NOMO-1 treated with dmso at 0.1 percent for 144 hours (cell line): Measurements from ENCODE around the gene PRR7.

Experiments used
- DNase-seq: peaks from one replicate; lab custom pipeline; 2025; ENCODE audit not compliant: unreplicated experiment; lab: John Stamatoyannopoulos, UW

The PRR7 gene

DNA sequence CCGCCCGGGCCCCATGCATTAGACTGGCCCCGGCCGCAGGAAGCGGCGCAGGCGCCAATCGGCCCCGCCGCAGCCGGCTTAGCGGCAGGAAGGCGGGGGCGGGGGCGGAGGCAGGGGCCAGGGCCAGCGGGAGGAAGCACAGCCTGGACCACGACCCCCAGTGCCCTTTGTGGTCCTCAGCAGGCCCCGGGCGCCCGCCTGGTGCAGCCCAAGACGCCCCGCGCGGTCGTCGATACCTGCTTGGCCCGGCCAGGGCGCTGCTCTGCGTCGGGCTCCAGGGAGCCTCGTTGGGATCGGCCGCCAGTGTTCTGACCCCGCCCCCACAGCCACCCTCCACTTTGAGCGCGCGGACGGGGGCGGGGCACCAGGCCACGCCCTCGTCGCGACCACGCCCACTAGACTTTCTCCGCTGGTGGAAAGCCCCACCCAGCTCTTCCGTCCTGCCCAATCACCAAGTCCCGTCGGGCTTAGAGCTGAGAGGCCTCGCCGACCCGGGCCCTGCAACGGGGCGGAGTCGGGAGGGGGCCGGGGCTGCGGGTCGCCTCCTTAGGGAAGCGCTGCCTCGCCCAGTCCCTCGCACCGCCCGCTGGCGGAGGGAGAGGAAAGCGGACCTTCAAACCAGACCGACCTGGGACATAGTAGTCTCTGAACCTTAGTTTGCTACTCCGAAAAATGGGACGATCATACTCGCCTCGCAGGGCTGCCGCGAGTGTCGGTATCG is 50.8 kb downstream of the PRR7 start, which contains the start of gene PDLIM7:
Gene PDLIM7 (minus strand): TSS at position 313 of the 721 bp plus-strand sequence. CDS start 1,092 bp downstream, outside the sequence.
- peak; percentile 98 for DNase-seq

DNA sequence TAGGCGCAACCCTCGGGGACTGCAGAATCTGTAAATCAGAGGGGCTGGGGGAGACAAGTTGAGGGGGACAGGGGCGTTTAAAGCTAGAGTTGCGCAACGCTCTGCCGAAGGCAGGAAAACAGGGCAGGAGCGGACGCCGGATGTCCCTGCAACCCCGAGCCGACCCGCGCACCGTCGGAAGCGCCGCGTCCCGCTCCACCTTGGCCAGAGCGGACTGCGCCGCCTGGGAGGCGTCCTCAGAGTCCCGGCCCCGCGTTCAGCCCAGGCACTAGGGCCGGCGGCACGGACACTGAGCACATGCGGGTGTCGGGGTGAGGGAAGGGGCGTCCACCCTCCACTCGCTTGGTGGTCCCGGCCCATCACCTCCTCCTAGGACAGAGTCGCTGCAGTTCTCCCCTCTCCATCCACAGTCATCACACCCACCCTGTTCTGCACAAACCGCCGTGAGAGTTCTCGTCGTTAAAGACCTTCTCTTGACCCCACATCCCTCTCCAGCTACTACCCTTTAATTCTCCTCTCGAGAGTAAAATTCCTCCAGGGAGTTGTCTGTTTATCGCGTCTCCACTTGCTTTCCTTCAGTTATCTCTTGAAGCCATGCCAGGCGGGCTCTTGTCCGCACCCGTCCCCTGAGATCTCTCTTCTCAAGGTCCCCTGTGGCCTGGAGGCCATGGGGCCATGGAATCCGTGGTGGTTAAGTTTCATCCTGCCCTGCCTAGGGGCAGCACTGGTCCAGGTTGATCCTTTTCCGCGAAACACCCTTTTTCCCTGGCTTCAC is 51.6 kb downstream of the PRR7 start:
- DNase-seq, result no peak

DNA sequence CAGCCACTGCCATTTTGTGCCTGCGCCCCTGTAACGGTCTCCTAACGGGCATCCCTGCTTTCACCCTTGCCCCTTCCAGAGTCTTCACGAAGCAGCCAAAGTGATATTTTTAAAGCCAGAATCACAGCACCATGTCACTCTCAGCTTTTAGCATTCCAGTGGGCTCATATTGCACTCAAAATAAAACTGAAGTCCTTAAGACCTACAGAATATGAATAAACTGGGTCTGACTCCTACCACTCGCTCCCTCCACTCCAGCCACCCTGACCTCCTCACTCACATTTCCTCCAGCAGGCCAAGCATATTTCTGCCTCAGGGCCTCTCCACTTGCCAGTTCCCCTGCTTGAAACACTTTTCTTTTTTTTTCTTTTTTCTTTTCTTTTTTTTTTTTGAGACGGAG is 53.2 kb downstream of the PRR7 start:
- DNase-seq, result no peak

DNA sequence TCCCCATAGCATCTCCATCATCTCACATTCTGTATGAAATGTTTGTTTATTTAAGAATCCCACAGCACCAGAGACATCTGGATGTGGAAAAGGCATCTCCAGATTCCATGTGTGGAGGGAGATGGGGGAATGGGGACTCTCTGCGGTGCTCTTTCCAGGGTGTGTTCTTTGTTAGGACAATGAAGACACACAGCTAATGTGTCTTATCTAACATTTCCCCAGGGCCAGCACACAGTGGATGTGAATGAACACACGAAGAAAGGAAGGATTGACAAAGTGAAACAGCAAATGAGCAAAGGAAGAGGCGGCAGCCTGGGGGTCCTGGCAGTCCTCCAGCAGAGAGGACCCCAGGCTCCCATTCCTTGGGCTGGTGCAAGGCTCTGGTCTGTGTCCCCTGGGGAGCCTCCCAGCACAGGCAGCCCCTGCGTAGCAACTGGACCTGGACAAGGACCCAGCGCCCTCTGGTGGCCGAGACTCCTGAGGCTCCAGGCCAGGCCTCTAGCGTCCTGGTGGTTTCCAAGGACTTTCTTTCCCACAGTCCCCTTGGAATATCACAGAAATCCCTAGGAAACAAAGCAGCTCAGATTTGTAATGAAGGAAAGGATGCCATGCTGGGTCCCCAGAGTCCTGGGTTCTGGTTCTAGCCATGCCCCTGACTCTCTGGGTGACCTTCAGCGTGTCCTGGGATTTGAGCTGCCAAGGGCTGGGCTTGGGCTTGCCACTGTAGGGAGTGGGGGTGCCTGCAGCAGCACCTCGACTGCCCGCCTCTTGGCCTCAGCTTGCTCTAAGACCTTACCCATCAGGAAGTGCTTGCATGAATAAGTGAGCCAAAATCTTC is 54.3 kb downstream of the PRR7 start:
- DNase-seq, result peak; percentile 36

DNA sequence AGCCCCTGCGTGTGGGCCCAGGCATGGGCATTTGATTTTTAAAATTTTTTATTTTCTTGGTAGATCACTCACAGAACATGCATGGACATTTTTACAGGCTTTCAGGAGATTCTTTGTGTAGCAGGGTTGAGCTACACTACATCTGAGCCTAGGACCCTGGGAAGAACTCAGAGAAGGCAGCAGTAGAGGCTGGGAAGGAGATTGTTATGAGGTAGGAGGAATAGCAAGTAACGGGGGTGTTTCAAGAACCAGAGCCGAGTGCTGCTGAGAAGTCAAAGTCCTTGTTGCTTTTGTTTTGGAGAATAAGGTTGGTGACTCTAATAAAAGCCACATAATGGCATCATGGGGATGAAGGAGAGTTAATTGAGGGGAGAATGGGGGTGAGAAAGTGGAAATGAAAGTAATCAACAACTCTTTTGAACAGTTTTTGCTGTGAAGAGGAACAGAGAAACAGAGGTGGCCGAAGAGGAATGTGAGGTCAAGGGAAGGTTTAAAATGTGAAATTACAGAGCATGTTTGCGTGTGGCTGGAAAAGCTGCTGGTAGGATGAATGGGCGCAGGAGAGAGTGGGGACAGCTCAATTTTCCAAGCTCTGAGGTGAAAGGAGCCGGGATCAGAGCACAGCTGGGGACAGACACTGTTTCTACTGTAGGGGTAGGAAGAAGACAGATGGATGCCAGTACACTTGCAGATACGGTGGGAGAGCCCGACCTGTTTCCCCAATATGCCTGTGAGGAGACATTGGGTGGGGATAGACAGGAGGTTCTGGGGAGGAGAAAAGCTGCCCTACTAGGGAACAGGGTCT is 55.5 kb downstream of the PRR7 start:
- DNase-seq, result peak; percentile 77

DNA sequence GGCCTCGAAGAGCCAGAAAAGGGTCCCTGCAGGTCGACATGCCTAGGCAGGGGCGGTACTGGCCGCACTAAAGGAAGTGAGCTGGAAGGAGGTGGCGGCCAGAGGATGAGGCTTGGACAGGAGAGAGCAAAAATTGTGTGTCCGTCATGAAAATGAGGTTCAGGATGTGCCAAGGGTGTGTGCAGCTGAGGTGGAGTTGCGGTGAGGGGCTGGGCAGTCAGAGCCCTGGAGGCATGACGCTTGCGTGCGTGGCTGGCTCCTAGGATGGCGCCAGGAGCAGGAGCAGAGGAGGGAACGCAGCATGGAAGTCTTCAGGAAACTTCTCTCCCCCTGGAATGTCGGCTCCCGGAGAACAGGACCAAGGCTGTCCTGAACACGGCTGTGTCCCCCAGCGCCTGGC is 56.3 kb downstream of the PRR7 start:
- no peak for DNase-seq

DNA sequence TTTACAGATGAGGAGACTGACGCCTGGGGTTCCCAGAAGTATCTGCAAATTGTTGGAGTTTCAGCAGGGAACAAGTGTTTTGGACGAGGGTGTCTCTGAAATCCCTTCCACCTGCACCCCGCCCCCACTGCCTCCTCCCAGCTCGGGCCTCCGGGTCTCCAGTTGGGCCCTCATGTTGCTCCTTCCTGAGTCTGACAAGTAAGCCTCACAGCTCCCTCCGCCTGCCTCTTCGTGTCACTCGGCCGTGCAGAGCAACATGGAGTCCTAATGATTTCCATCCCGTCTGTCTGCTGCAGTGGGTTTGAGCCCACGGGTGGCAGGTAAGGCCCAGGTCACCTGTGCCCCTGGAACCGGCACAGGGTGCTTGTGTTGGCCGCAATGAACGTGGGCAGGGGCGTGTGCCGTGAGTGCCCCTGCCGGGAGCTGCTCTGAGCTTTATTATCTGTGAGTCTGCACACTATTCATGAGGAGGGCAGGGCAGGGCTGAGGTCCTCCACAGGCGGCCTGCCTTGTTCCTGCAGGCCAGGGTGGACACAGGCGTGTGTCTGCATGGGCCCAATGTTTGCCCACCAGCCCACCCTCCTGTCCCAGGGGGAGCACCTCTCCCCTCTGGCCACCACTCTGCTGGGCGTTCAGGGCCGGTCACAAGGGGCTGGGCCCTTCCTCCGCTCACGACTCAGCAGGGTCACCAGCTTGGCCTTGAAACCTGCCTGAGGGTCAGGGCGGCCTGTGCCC is 56.9 kb downstream of the PRR7 start:
- no peak for DNase-seq

DNA sequence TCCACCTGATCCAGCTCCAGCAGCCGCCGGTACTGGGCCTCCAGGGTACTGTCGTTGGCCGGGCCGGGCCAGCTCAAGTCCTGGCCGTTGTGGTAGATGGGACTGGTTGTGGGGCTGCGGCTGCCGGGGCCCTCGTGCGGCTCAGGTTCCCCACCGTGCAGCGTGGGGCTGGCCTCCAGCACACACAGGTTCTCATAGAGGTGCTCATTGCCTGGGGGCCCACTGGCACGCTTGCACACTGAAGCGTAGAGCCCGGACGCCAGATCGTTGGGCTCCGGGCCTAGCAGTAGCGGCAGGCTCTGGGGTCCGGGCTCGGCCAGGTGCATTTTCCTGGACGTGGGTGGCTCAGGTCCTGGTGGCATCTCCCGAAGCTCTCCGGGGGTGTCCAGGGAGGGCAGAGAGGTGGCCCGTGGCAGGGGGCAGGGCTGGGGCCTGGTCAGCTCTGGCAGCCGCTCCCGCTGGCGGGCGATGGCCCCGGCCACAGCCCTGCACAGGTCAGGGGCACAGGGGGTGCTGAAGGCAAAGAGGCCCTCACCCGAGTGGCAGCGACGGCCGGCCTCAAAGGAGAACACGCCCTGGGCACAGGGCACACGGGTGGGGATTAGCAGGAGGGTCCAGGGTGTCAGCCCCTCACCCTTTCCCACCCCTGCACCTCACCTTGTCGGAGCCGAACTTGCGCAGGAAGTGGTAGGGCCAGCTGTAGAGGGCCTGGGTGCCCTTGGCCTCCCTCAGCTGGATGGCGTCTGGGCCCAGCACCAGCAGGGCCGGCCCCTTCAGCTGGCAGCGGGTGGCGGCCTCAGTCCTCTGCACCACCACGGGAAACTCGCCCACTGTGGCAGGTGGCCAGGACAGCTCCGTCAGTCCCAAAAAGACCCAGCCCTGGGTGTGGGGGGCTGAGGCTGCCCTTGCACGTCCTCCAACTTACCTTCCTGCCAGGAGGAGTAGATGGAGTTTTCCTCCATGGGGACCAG is 57.8 kb downstream of the PRR7 start:
- DNase-seq, result no peak

DNA sequence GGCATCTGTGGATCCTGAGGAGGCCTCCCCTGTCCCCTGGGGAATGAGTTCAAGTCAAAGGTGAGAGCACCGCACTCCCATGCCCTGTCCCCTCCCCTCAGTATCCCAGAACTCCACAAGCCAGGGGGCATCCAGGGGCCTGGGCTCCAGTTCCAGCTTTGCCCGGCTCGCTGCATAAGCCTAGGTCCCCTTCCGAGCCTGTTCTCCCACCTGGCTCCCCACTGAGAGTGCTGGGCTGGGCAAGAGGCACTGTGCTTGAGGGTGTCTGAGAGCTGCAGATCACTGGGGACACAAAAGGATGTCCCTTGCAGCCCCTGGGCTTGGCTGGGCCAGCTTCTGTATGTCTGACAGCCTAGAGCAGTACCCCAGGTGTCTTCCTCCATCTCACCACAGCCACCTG is 58.5 kb downstream of the PRR7 start:
- no peak for DNase-seq
